H9 (cell line): ENCODE measurements around the gene GBA2. TPM values are rescaled to one million over a fixed set of nuclear protein-coding genes. Genes with fewer than 3 reads are reported as not detected.

Source experiments
- DNase-seq: peaks from one replicate; pipeline ENCODE4 v3.0.0-alpha.2; 2017
- H2AFZ ChIP-seq: one replicate; pipeline ENCODE4 v1.6.1; 2013; ENCODE audit warnings: mild to moderate bottlenecking, low read length, control low read depth, moderate library complexity
- H2AK5ac ChIP-seq: 2 replicates; pipeline ENCODE4 v1.6.1; 2013; ENCODE audit warnings: low read length, control low read depth, mixed read lengths; ENCODE audit not compliant: insufficient read length
- H2BK120ac ChIP-seq: one replicate; pipeline ENCODE4 v1.6.1; 2013; ENCODE audit warnings: low read depth, mild to moderate bottlenecking, low read length, control low read depth, inconsistent platforms; ENCODE audit not compliant: poor library complexity, severe bottlenecking
- H2BK12ac ChIP-seq: 2 replicates; pipeline ENCODE4 v1.6.1; 2013; ENCODE audit warnings: low read length, control low read depth, mixed read lengths, low read depth; ENCODE audit not compliant: insufficient read length
- H2BK15ac ChIP-seq: 2 replicates; pipeline ENCODE4 v1.6.1; 2013; ENCODE audit warnings: low read depth, low read length, control low read depth
- H2BK20ac ChIP-seq: one replicate; pipeline ENCODE4 v1.6.1; 2013; ENCODE audit warnings: low read depth, mild to moderate bottlenecking, low read length, control low read depth, inconsistent platforms; ENCODE audit not compliant: poor library complexity, severe bottlenecking
- H2BK5ac ChIP-seq: 2 replicates; pipeline ENCODE4 v1.6.1; 2013; ENCODE audit warnings: low read length, control low read depth, mixed read lengths; ENCODE audit not compliant: insufficient read length
- H3K14ac ChIP-seq: 2 replicates; pipeline ENCODE4 v1.6.1; 2013; ENCODE audit warnings: low read length, control low read depth; ENCODE audit not compliant: insufficient read depth
- H3K18ac ChIP-seq: 2 replicates; pipeline ENCODE4 v1.6.1; 2013; ENCODE audit warnings: low read depth, mild to moderate bottlenecking, mixed read lengths, low read length, control low read depth; ENCODE audit not compliant: insufficient read length
- H3K23ac ChIP-seq: 2 replicates; pipeline ENCODE4 v1.6.1; 2013; ENCODE audit warnings: low read length, control low read depth, mixed read lengths, low read depth; ENCODE audit not compliant: insufficient read length
- H3K23me2 ChIP-seq: 2 replicates; pipeline ENCODE4 v1.6.1; 2013; ENCODE audit warnings: low read depth, mild to moderate bottlenecking, mixed read lengths, low read length, control low read depth; ENCODE audit not compliant: insufficient read length, poor library complexity, severe bottlenecking
- H3K27ac ChIP-seq: 2 replicates; pipeline ENCODE4 v1.5.1; 2013; ENCODE audit warnings: low read length, control low read depth, mixed read lengths, low read depth; ENCODE audit not compliant: insufficient read length
- H3K27me3 ChIP-seq: 2 replicates; pipeline ENCODE4 v1.6.1; 2013; ENCODE audit warnings: low read length, control low read depth, inconsistent platforms; ENCODE audit not compliant: insufficient read depth
- H3K4ac ChIP-seq: 2 replicates; pipeline ENCODE4 v1.6.1; 2013; ENCODE audit warnings: low read depth, mild to moderate bottlenecking, control low read depth, inconsistent platforms, low read length, moderate library complexity
- H3K4me1 ChIP-seq: 2 replicates; pipeline ENCODE4 v1.6.1; 2013; ENCODE audit warnings: low read length, control low read depth, inconsistent platforms; ENCODE audit not compliant: insufficient read depth
- H3K4me2 ChIP-seq: 2 replicates; pipeline ENCODE4 v1.6.1; 2013; ENCODE audit warnings: low read length, control low read depth, mixed read lengths; ENCODE audit not compliant: insufficient read length, insufficient read depth
- H3K56ac ChIP-seq: 2 replicates; pipeline ENCODE4 v1.6.1; 2013; ENCODE audit warnings: low read depth, mild to moderate bottlenecking, mixed read lengths, low read length, control low read depth; ENCODE audit not compliant: insufficient read length
- H3K79me1 ChIP-seq: 2 replicates; pipeline ENCODE4 v1.6.1; 2013; ENCODE audit warnings: low read depth, mild to moderate bottlenecking, moderate library complexity, low read length, control low read depth, inconsistent platforms; ENCODE audit not compliant: insufficient read depth, poor library complexity, severe bottlenecking
- H3K79me2 ChIP-seq: 2 replicates; pipeline ENCODE4 v1.6.1; 2013; ENCODE audit warnings: low read length, control low read depth, inconsistent platforms; ENCODE audit not compliant: insufficient read depth
- H3K9ac ChIP-seq: 2 replicates; pipeline ENCODE4 v1.6.1; 2013; ENCODE audit warnings: low read length, control low read depth, mixed read lengths; ENCODE audit not compliant: insufficient read length; ENCODE audit errors: extremely low read depth
- H3K9me3 ChIP-seq: one replicate; pipeline ENCODE4 v1.6.1; 2013; ENCODE audit warnings: low read depth, low read length, inconsistent platforms; ENCODE audit not compliant: control insufficient read depth
- H3T11ph ChIP-seq: one replicate; pipeline ENCODE4 v1.6.1; 2013; ENCODE audit warnings: mild to moderate bottlenecking, low read length, control low read depth, inconsistent platforms
- H4K20me1 ChIP-seq: one replicate; pipeline ENCODE4 v1.6.1; 2013; ENCODE audit not compliant: control insufficient read depth, insufficient read length, insufficient read depth
- H4K5ac ChIP-seq: 2 replicates; pipeline ENCODE4 v1.6.1; 2013; ENCODE audit warnings: low read depth, mild to moderate bottlenecking, mixed read lengths, low read length, control low read depth; ENCODE audit not compliant: insufficient read length
- H4K8ac ChIP-seq: replicated peaks from 2 replicates; pipeline ENCODE4 v1.6.1; 2013; ENCODE audit warnings: low read length, control low read depth, mixed read lengths, low read depth; ENCODE audit not compliant: insufficient read length
- H4K91ac ChIP-seq: 2 replicates; pipeline ENCODE4 v1.6.1; 2013; ENCODE audit warnings: low read depth, mild to moderate bottlenecking, moderate library complexity, mixed read lengths, low read length, control low read depth; ENCODE audit not compliant: insufficient read length
- H3K27ac Mint-ChIP-seq, 3 experiments: 2 replicates in 2 of 3; 3 replicates in 1 of 3; pipeline ENCODE4 v1.8.0; 2020 to 2021; ENCODE audit warnings: mixed read lengths in 3 of 3, mild to moderate bottlenecking in 1 of 3, moderate library complexity in 1 of 3
- H3K27me3 Mint-ChIP-seq: 2 replicates; pipeline ENCODE4 v1.8.0; 2021; ENCODE audit warnings: low read depth, mild to moderate bottlenecking, moderate library complexity, mixed read lengths
- H3K36me3 Mint-ChIP-seq, 3 experiments: 2 replicates in 2 of 3; 3 replicates in 1 of 3; pipeline ENCODE4 v1.8.0; 2020 to 2021; ENCODE audit warnings: low read depth in 3 of 3, mixed read lengths in 3 of 3; ENCODE audit not compliant: insufficient read depth in 1 of 3
- H3K4me1 Mint-ChIP-seq, 2 experiments: 2 replicates each; pipeline ENCODE4 v1.8.0; 2020; ENCODE audit warnings: mixed read lengths in 2 of 2
- H3K4me3 Mint-ChIP-seq, 2 experiments: 2 replicates in 1 of 2; 3 replicates in 1 of 2; pipeline ENCODE4 v1.8.0; 2020 to 2021; ENCODE audit warnings: mild to moderate bottlenecking in 2 of 2, mixed read lengths in 2 of 2, moderate library complexity in 1 of 2
- H3K9me3 Mint-ChIP-seq, 2 experiments: 2 replicates in 1 of 2; 3 replicates in 1 of 2; pipeline ENCODE4 v1.8.0; 2020; ENCODE audit warnings: mild to moderate bottlenecking in 2 of 2, mixed read lengths in 2 of 2, moderate library complexity in 1 of 2
- WGBS: extraction: QIAGEN DNeasy Blood & Tissue Kit; methylation state at CpG from one replicate; pipeline ENCODE4 v1.1.7; 2013; ENCODE audit warnings: missing lambda C conversion rate, low lambda C conversion rate, mixed read lengths; ENCODE audit not compliant: insufficient read length; ENCODE audit errors: extremely low coverage; 5-methylcytosine and 5-hydroxymethylcytosine counted together
- total RNA-seq: library from RNA; stranded (reverse); gene quantifications from 2 replicates; pipeline ENCODE4 v1.2.1, GENCODE V29; 2021
- TF ChIP-seq, protein P1 (sequence below): fragments of 200-600 bp; sonication (generic); conservative IDR thresholded peaks from 3 replicates; pipeline ENCODE4 v1.8.0; 2021; ENCODE audit warnings: antibody characterized with exemption, mild to moderate bottlenecking

The GBA2 gene
- total RNA-seq, 1 experiment from 2014 or later: 103 TPM

DNA sequence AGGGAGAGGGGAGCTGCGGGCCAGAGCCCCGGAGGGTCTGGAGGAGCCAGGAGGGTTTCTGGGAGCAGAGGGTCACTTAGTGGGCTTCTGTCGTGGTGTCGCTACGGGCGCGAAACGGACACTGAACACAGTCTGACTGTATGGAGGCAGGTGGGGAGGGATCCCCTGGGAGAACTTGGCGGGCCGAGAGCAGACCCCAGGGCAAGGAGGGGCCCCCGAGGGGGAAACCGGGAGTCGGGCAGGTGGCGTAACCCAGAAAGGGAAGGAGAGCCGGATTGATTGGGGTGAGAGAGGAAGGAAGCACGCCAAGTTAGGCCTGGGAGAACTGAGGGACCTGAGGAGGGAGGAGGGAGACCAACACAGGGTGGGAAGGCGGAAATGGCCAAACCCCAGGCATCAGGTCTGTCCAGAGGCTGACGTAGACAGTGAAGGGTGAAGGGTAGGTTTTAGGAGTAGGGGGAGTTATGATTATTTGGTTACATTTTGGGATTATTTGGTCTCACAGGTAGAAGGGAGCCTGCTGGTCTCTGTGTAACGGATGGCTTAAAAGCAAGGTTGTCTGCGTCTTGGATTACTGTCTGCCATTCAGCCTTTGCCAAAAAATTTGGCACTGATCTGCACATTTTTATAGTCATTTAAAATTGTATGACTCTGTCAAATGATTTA, 8.3 kb upstream of the GBA2 start:
- H3K23me2 ChIP-seq: peaks cover 3% of the 10 kb centered on the region
- H3K23ac ChIP-seq: no peak overlapping the region
- H3K9me3 ChIP-seq: no peaks in the 10 kb centered on the region
- H4K5ac ChIP-seq: no peak overlapping the region
- H2BK20ac ChIP-seq: no peak overlapping the region
- peak overlapping the region; percentile 51 for H3K9ac ChIP-seq
- no peak overlapping the region for H2AFZ ChIP-seq
- no peak overlapping the region for H3K4ac ChIP-seq
- H3T11ph ChIP-seq: no peak overlapping the region
- H3K79me2 ChIP-seq: no peaks in the 10 kb centered on the region; the same call in 1 of the 2 replicates
- no peaks in the 10 kb centered on the region for H3K27me3 ChIP-seq
- WGBS: no CpG with 5 or more reads among the region's 20 CpGs
- H3K56ac ChIP-seq: no peak overlapping the region
- H3K79me1 ChIP-seq: no peaks in the 10 kb centered on the region
- no peaks in the 10 kb centered on the region for H4K20me1 ChIP-seq
- H2BK15ac ChIP-seq: no peak overlapping the region
- peak overlapping the region; percentile 93 to 97 for H3K4me3 Mint-ChIP-seq
- no peak overlapping the region for H4K91ac ChIP-seq
- no peak overlapping the region for H2BK5ac ChIP-seq
- H3K14ac ChIP-seq: 0 out of 2 replicates have a peak overlapping the region, but pooled peaks have one; percentile 0
- DNase-seq: peak; percentile 70
- no peak overlapping the region for H2AK5ac ChIP-seq
- H3K27ac Mint-ChIP-seq: peak overlapping the region; percentile 96 to 98 (median 97)
- H3K9me3 Mint-ChIP-seq: no peaks in the 10 kb centered on the region
- H3K4me1 Mint-ChIP-seq: peaks cover 29 to 32% of the 10 kb centered on the region in 2 experiments
- no peaks in the 10 kb centered on the region for H3K4me1 ChIP-seq
- peaks cover 16 to 26% (median 23%) of the 10 kb centered on the region in 3 experiments; a peak in 6 of 7 replicates for H3K36me3 Mint-ChIP-seq
- no peaks in the 10 kb centered on the region for H3K27me3 Mint-ChIP-seq
- H3K27ac ChIP-seq: no peak overlapping the region
- peak overlapping the region; percentile 45 for H3K18ac ChIP-seq
- no peak overlapping the region for H4K8ac ChIP-seq
- no peak overlapping the region for H2BK12ac ChIP-seq
- TF ChIP-seq, protein P1, sequence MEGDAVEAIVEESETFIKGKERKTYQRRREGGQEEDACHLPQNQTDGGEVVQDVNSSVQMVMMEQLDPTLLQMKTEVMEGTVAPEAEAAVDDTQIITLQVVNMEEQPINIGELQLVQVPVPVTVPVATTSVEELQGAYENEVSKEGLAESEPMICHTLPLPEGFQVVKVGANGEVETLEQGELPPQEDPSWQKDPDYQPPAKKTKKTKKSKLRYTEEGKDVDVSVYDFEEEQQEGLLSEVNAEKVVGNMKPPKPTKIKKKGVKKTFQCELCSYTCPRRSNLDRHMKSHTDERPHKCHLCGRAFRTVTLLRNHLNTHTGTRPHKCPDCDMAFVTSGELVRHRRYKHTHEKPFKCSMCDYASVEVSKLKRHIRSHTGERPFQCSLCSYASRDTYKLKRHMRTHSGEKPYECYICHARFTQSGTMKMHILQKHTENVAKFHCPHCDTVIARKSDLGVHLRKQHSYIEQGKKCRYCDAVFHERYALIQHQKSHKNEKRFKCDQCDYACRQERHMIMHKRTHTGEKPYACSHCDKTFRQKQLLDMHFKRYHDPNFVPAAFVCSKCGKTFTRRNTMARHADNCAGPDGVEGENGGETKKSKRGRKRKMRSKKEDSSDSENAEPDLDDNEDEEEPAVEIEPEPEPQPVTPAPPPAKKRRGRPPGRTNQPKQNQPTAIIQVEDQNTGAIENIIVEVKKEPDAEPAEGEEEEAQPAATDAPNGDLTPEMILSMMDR: no peak
- H3K4me2 ChIP-seq: peak overlapping the region; percentile 46
- no peak overlapping the region for H2BK120ac ChIP-seq
